Measurements from ENCODE around the gene GRB14.

- TF ChIP-seq CTCF (IDR thresholded peaks at IDR 0.05): no peak
- TF ChIP-seq EP300 (IDR thresholded peaks at IDR 0.05): no peak
- TF ChIP-seq POLR2A (IDR thresholded peaks at IDR 0.05): no peak
These were observed 109.5 kb downstream of the GRB14 start for GRCh38 chr2:164511738-164512137.

Data from tibial nerve (tissue), 4 donors.